Gastrocnemius medialis (tissue), 4 donors: ENCODE results near the gene AKR1C8. TPM values are rescaled to one million over a fixed set of nuclear protein-coding genes. Genes with fewer than 3 reads are reported as not detected.

Experiments used
- ATAC-seq, 2 donors: fragments of 150-250 bp; one replicate each; pipeline ENCODE4 v1.9.1; 2016
- DNase-seq, 2 donors: peaks; one replicate each; pipeline ENCODE4 v3.0.0-alpha.2; 2019
- H3K27ac ChIP-seq, 4 donors: fragments of 200-600 bp; sonication (generic); 1 replicate in 1 of 4; 2 replicates in 3 of 4; pipeline ENCODE4 v1.5.1; 2016 to 2018; ENCODE audit warnings: mild to moderate bottlenecking in 2 of 4, moderate library complexity in 1 of 4
- H3K27me3 ChIP-seq, 3 donors: fragments of 200-600 bp; sonication (generic) in 2 of 3; 1 replicate in 1 of 3; 2 replicates in 2 of 3; pipeline versions ENCODE4 v1.5.1 to v1.6.0; 2016 to 2019; ENCODE audit warnings: mild to moderate bottlenecking in 1 of 3, moderate library complexity in 1 of 3
- H3K36me3 ChIP-seq, 2 donors: fragments of 200-600 bp; sonication (generic) in 1 of 2; one replicate each; pipeline ENCODE4 v1.5.1; 2017 to 2018
- H3K4me1 ChIP-seq, 2 donors: fragments of 200-600 bp; sonication (generic) in 1 of 2; one replicate each; pipeline ENCODE4 v1.5.1; 2016 to 2017; ENCODE audit warnings: mild to moderate bottlenecking in 2 of 2
- H3K4me3 ChIP-seq, 4 donors: fragments of 200-600 bp; sonication (generic) in 3 of 4; 1 replicate in 1 of 4; 2 replicates in 3 of 4; pipeline ENCODE4 v1.5.1; 2016 to 2019; ENCODE audit warnings: mild to moderate bottlenecking in 2 of 4
- H3K9me3 ChIP-seq, 3 donors: fragments of 200-600 bp; sonication (generic) in 2 of 3; 1 replicate in 1 of 3; 2 replicates in 2 of 3; pipeline ENCODE4 v1.5.1; 2016 to 2019
- CTCF ChIP-seq, 5 experiments: fragments of 450-650 bp in 3 of 5; fragments of 200-600 bp in 2 of 5; sonication (generic) in 2 of 5; IDR thresholded peaks in 4 of 5; conservative IDR thresholded peaks in 1 of 5; 1 replicate in 4 of 5; 2 replicates in 1 of 5; pipeline ENCODE4 v1.5.1; 2016 to 2019; ENCODE audit warnings: antibody characterized with exemption in 5 of 5, mild to moderate bottlenecking in 3 of 5, moderate library complexity in 3 of 5
- POLR2A ChIP-seq, 2 donors: fragments of 450-650 bp; IDR thresholded peaks; one replicate each; pipeline ENCODE4 v1.6.1; 2017; ENCODE audit warnings: antibody characterized with exemption in 2 of 2, mild to moderate bottlenecking in 2 of 2, moderate library complexity in 2 of 2
- in situ Hi-C, 4 donors: fragments of 200-750 bp; cut with MboI; loops; one replicate each; pipeline versions ENCODE4 v1.15.0 to v1.8.0; 2017; ENCODE audit warnings: low sequenced_read_pairs in 4 of 4
- intact Hi-C: fragments of 100-400 bp; cut with DNase I; formaldehyde crosslinking; loops from one replicate; pipeline ENCODE4 v1.15.1; 2023; ENCODE audit warnings: low total_unique reads
- total RNA-seq, 4 donors: library from RNA; depleted of rRNA; stranded (reverse); fragments of >200 nt; gene quantifications; one replicate each; pipeline versions ENCODE4 v1.1.0 to v1.2.3, GENCODE V29; 2016

AKR1C8 gene
- total RNA-seq, 4 donors from 2014 or later, result 0.56 TPM; not detected in 3

- H3K27ac ChIP-seq, result no peak overlapping the region
- in situ Hi-C loops, result no loop called here
- H3K27me3 ChIP-seq, result no peaks in the 10 kb centered on the region
- intact Hi-C loops, result no loop called here
- ATAC-seq (no peak), DNase-seq (no peak)
- H3K36me3 ChIP-seq, result no peaks in the 10 kb centered on the region
- no peaks in the 10 kb centered on the region for H3K4me1 ChIP-seq
- TF ChIP-seq POLR2A (IDR thresholded peaks at IDR 0.05), result no peak
- TF ChIP-seq CTCF (IDR thresholded peaks at IDR 0.05 in 4 of 5, conservative IDR thresholded peaks at IDR 0.05 in 1 of 5), result no peak
- no peak overlapping the region for H3K4me3 ChIP-seq
- peaks cover 0 to 5% (median 0%) of the 10 kb centered on the region in 3 donors for H3K9me3 ChIP-seq
Observed at GRCh38 chr10:5206799-5207198, 21.8 kb upstream of the AKR1C8 start.

DNA sequence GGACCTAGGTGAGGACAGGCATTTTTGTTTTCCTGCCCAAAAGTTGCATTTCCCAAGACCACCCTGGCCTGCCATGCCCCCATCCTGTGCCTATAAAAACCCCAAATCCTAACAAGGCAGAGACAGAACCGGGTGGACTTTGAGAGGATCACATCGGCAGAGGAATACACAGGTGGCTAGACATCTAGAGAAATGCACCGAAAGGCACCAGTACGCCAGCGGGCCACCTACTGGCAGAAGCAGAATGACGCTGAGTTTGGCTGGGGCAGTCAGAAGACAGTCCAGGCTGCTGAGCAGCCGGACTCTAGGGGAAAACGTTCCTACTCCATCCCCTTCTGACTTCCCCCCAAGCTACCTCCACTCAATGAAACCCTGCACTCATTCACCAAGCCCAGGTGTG is 14.4 kb upstream of the AKR1C8 start:
- no peak for ATAC-seq
- intact Hi-C loops, result no loop called here

DNA sequence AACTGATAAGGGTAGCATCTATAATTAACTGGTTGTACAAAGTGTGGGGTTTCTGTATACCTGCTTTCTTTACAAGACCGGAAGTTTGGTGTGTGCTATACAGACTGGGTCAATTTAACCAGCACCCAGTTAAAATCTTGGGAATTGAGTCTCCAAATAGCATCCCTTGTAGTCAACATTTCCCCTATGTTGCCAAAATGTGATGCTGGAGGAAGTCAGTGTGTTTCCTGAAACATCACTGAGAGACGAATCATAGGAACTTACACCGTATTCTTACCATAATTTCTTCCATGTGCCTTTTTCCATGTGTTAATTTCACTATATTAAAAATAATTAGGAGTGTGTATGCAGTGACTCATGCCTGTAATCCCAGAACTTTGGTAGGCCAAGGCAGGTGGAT is 13.4 kb upstream of the AKR1C8 start:
- in situ Hi-C loops (no loop called here), intact Hi-C loops (no loop called here)
- Histone ChIP-seq H3K9me3 (peaks cover 0 to 3% (median 0%) of the 10 kb centered on the region in 3 donors), H3K36me3 (no peaks in the 10 kb centered on the region), H3K4me3 (no peak overlapping the region), H3K4me1 (no peaks in the 10 kb centered on the region), H3K27ac (no peak overlapping the region), H3K27me3 (no peaks in the 10 kb centered on the region)
- no peak for ATAC-seq
- no peak for TF ChIP-seq POLR2A (IDR thresholded peaks at IDR 0.05)
- no peak for TF ChIP-seq CTCF (IDR thresholded peaks at IDR 0.05 in 4 of 5, conservative IDR thresholded peaks at IDR 0.05 in 1 of 5)
- no peak for DNase-seq

More for the DNA sequence above, 14.4 kb upstream of the AKR1C8 start:
- TF ChIP-seq POLR2A (IDR thresholded peaks at IDR 0.05) (no peak), CTCF (IDR thresholded peaks at IDR 0.05 in 4 of 5, conservative IDR thresholded peaks at IDR 0.05 in 1 of 5) (no peak)
- no peaks in the 10 kb centered on the region for H3K4me1 ChIP-seq
- no peak overlapping the region for H3K27ac ChIP-seq
- no peak overlapping the region for H3K4me3 ChIP-seq
- H3K9me3 ChIP-seq, result peaks cover 0 to 5% (median 0%) of the 10 kb centered on the region in 3 donors
- H3K36me3 ChIP-seq, result no peaks in the 10 kb centered on the region
- no peaks in the 10 kb centered on the region for H3K27me3 ChIP-seq
- no peak for DNase-seq
- in situ Hi-C loops, result no loop called here

- no peak for TF ChIP-seq CTCF (IDR thresholded peaks at IDR 0.05 in 4 of 5, conservative IDR thresholded peaks at IDR 0.05 in 1 of 5)
- TF ChIP-seq POLR2A (IDR thresholded peaks at IDR 0.05), result no peak
- Histone ChIP-seq H3K4me1 (no peaks in the 10 kb centered on the region), H3K4me3 (no peak within 1 kb of the TSS), H3K27me3 (no peaks in the 10 kb centered on the region), H3K9me3 (no peaks in the 10 kb centered on the region), H3K27ac (no peak within 1 kb of the TSS), H3K36me3 (no peaks in the 10 kb centered on the region)
- intact Hi-C loops, result no loop called here
- no peak for DNase-seq
- ATAC-seq, result no peak
- in situ Hi-C loops, result no loop called here
Observed at GRCh38 chr10:5196702-5197113, 11.8 kb upstream of the AKR1C8 start, which contains the start of gene AKR1C4. AKR1C4 (plus strand) TSS chr10:5196837; CDS start chr10:5196868, 31 bp downstream.
